WI38 (cell line): ENCODE data around the gene ENAH.
A peak's percentile ranks its signal among the peaks of the same experiment; 100 is the strongest.

Experiments used
- H3K4me3 ChIP-seq: 2 replicates; pipeline ENCODE4 v1.5.1; 2011; ENCODE audit warnings: low read depth, mild to moderate bottlenecking, control low read depth, low read length
- CTCF ChIP-seq: IDR thresholded peaks from 2 replicates; pipeline ENCODE4 v1.5.1; 2012; ENCODE audit warnings: low read depth, mild to moderate bottlenecking, control low read depth, low read length

The ENAH gene

DNA sequence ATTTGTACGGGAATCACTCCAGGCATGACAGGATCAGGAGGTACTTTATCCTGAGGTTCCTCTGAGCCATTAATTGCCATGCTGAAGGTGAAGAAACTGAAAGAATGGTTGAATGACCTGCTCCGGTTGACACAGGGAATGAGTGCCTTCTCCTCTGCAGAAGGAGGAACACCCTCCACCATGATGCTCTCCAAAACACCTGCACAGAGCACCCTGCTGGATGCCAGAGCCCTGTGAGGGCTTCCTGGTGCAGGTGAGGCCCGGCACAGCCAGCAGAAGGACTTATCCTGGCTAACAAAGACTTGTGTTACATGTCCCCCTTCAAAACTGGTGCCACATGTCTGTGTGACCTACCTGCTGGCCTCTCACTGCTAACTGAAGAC, 210.8 kb downstream of the ENAH start:
- no peak for TF ChIP-seq CTCF
- no peak overlapping the region for H3K4me3 ChIP-seq

DNA sequence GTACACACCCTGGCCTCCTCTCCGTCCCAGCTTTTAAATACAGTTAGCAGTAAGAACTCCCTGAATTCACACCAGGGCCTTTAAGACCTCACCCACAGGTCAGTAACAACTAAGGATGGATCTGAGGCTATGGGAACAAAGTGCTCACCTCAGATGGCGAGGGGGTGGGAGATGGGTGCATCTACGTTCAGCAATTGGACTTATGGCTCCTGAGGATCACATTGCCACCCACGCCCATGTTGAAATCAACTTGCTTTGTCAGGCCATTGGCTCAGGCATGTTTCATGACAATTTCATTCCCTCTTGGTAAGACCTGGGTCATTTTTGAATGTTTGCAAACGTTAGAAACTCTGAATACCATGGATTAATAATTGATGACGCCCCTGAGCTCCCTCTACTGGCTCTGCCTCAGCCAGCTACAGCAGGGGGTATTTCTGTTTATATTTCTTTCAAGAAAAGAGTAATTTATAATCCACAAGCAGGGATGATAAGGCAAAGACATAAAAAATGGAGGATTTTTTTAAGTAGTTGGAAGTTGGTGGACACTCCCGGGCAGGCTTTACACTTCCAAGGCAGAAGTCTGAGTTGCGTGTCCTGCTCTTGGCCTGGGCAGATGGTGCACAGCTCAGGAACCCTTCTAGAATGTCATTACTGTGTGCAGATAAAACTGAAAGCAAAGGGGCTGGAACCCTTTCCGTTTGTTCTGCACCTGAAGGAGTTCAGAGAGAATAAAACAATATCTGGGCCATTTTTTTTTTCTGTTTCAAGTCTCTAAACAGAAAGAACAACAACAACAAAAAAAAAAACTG, 211.4 kb downstream of the ENAH start:
- H3K4me3 ChIP-seq = no peak overlapping the region
- 0 out of 2 replicates have a peak, but pooled peaks have one; percentile 6 for TF ChIP-seq CTCF

- no peak for TF ChIP-seq CTCF
- no peak overlapping the region for H3K4me3 ChIP-seq
Measured at GRCh38 chr1:225440380-225441221, 212.3 kb downstream of the ENAH start.

DNA sequence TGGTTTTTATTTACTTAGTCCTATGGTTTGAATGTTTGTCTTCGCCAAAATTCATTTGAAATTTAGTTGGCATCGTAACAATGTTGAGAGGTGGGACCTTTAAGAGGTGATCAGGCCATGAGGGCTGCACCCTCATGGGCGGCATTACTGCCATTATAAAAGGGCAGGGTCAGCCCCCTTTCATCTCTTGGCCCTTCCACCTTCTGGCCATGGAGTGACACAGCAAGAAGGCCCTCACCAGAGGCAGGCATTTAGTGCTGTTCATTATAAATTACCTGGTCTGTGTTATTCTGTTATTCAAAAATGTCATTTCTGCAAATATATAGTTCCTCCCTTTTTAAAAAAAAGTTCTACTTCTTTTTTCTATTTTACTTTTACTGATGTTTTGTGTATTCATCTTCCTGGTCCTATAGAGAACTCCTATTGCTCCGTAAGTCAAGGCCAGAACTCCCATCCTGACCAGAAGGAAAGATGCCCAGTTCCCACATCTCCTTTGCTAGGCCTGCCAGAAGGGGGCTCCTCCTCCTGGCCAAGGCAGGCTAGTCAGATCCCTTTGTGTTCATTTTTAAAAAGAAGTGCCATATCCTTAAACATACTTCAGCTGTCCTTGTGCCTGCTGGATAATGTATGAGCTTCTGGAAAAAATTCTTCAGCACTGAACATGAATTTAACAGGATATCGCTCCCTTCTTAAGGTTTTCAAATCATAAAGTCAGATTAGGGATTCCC, 215.0 kb downstream of the ENAH start:
- TF ChIP-seq CTCF = peak; percentile 51
- no peak overlapping the region for H3K4me3 ChIP-seq
